Nephron (organoid): Measurements from ENCODE around the gene PALM3.
"Not testable (repeated sequence)": the region's sequence is repeated elsewhere in the genome, so short reads cannot be mapped to it uniquely, and the experiment has no call there.

Experiments
- H3K27ac Mint-ChIP-seq, 3 experiments: 2 replicates each; pipeline ENCODE4 v1.8.0; 2020; ENCODE audit warnings: mixed read lengths in 3 of 3, mild to moderate bottlenecking in 2 of 3, moderate library complexity in 1 of 3
- H3K27me3 Mint-ChIP-seq: 2 replicates; pipeline ENCODE4 v1.8.0; 2021; ENCODE audit warnings: low read depth, mild to moderate bottlenecking, moderate library complexity, mixed read lengths
- H3K36me3 Mint-ChIP-seq: 2 replicates; pipeline ENCODE4 v1.8.0; 2020; ENCODE audit warnings: low read depth, mixed read lengths
- H3K4me1 Mint-ChIP-seq: 2 replicates; pipeline ENCODE4 v1.8.0; 2020; ENCODE audit warnings: mixed read lengths
- H3K4me3 Mint-ChIP-seq, 3 experiments: 2 replicates each; pipeline ENCODE4 v1.8.0; 2020; ENCODE audit warnings: mild to moderate bottlenecking in 3 of 3, mixed read lengths in 3 of 3, moderate library complexity in 2 of 3
- H3K9me3 Mint-ChIP-seq: 2 replicates; pipeline ENCODE4 v1.8.0; 2020; ENCODE audit warnings: mixed read lengths
- TF ChIP-seq, protein P1 (sequence below), 3 experiments: fragments of 200-600 bp; sonication (generic); IDR thresholded peaks; one replicate each; pipeline ENCODE4 v1.5.0; 2021; ENCODE audit warnings: antibody characterized with exemption in 3 of 3; ENCODE audit not compliant: unreplicated experiment in 3 of 3

PALM3 gene

DNA sequence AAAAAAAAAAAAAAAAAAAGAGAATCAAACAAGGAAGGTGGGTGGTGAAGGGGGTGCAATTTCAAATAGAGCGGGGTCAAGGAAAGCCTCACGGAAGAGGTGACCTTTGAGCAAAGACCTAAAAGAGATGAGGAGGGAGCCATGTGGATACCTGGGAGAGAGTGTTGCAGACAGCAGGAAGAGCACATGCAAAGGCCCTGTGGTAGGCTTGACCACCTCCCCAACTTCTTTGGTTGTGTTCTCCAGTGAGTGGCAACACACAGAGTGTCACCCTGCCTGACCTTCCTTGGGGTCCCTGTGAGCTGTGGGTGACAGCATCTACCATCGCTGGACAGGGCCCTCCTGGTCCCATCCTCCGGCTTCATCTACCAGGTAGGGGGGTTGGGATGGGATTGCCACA lies 11.4 kb downstream of the PALM3 start:
- Mint-ChIP-seq H3K4me3 (no peak overlapping the region), H3K9me3 (peaks cover 3% of the 10 kb centered on the region), H3K4me1 (no peaks in the 10 kb centered on the region), H3K27me3 (peaks cover 8% of the 10 kb centered on the region), H3K36me3 (peaks cover 18% of the 10 kb centered on the region), H3K27ac (no peak overlapping the region)
- TF ChIP-seq, protein P1, sequence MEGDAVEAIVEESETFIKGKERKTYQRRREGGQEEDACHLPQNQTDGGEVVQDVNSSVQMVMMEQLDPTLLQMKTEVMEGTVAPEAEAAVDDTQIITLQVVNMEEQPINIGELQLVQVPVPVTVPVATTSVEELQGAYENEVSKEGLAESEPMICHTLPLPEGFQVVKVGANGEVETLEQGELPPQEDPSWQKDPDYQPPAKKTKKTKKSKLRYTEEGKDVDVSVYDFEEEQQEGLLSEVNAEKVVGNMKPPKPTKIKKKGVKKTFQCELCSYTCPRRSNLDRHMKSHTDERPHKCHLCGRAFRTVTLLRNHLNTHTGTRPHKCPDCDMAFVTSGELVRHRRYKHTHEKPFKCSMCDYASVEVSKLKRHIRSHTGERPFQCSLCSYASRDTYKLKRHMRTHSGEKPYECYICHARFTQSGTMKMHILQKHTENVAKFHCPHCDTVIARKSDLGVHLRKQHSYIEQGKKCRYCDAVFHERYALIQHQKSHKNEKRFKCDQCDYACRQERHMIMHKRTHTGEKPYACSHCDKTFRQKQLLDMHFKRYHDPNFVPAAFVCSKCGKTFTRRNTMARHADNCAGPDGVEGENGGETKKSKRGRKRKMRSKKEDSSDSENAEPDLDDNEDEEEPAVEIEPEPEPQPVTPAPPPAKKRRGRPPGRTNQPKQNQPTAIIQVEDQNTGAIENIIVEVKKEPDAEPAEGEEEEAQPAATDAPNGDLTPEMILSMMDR (IDR thresholded peaks at IDR 0.05; ENCODE audit: unreplicated experiment in 3 of 3), result no peak

GRCh38 chr19:14048443-14049153 lies 13.3 kb downstream of the PALM3 start:
- TF ChIP-seq, protein P1 (IDR thresholded peaks at IDR 0.05; ENCODE audit: unreplicated experiment in 3 of 3), result peak; percentile 54 to 65 (median 64)
- H3K9me3 Mint-ChIP-seq, result peaks cover 3% of the 10 kb centered on the region
- H3K27ac Mint-ChIP-seq, result no peak overlapping the region
- H3K36me3 Mint-ChIP-seq, result peaks cover 9% of the 10 kb centered on the region
- H3K4me3 Mint-ChIP-seq, result no peak overlapping the region
- H3K27me3 Mint-ChIP-seq, result peaks cover 3% of the 10 kb centered on the region
- H3K4me1 Mint-ChIP-seq, result no peaks in the 10 kb centered on the region

GRCh38 chr19:14047866-14048265 lies 14.0 kb downstream of the PALM3 start:
- H3K36me3 Mint-ChIP-seq, result peaks cover 13% of the 10 kb centered on the region
- H3K9me3 Mint-ChIP-seq, H3K27ac Mint-ChIP-seq, H3K4me3 Mint-ChIP-seq, H3K4me1 Mint-ChIP-seq, H3K27me3 Mint-ChIP-seq: not testable (repeated sequence)

DNA sequence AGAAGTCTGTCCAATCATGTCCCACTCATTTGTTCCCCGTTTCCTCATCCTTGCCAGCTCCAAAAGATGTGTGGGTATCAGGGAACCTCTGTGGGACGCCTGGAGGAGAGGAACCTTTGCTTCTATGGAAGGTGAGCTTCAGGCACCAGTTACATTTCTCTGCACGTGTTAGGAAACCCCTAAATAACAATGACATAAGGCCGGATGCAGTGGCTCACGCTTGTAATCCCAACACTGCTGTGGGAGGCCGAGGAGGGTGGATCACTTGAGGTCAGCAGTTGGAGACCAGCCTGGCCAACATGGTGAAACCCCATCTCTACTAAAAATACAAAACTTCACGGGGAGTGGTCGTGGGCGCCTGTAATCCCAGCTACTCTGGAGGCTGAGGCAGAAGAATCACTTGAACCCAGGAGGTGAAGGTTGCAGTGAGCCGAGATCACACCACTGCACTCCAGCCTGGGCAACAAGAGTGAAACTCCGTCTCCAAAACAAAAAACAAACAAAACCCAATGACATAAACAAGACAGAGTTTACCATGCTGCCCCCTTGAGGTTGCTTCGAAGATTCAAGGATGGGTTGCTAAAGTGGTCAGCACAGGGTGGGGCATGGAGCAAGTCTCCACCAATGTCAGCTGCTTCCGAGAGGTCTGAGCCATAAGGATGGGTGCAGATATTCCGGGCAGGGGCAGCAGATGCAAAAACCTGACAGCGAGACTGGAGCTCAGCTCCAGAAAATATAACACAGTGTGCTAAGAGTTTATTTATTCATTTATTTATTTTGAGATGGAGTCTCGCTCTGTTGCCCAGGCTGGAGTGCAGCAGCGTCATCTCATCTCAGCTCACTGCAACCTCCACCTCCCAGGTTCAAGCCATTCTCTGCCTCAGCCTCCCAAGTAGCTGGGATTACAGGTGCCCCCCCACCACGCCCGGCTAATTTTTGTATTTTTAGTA lies 18.9 kb downstream of the PALM3 start:
- not testable (repeated sequence) for H3K4me3 Mint-ChIP-seq, H3K36me3 Mint-ChIP-seq, H3K27me3 Mint-ChIP-seq, H3K4me1 Mint-ChIP-seq, H3K9me3 Mint-ChIP-seq
- TF ChIP-seq, protein P1 (IDR thresholded peaks at IDR 0.05; ENCODE audit: unreplicated experiment in 3 of 3), result peak; percentile 47 to 58 (median 57)
- H3K27ac Mint-ChIP-seq, result peak overlapping the region in 1 of 3 experiments; percentile 60

GRCh38 chr19:14039181-14039580 lies 22.7 kb downstream of the PALM3 start:
- peaks cover 7% of the 10 kb centered on the region for H3K4me1 Mint-ChIP-seq
- no peak overlapping the region for H3K4me3 Mint-ChIP-seq
- TF ChIP-seq, protein P1 (IDR thresholded peaks at IDR 0.05; ENCODE audit: unreplicated experiment in 3 of 3), result no peak
- no peak overlapping the region for H3K27ac Mint-ChIP-seq
- peaks cover 6% of the 10 kb centered on the region for H3K27me3 Mint-ChIP-seq
- no peaks in the 10 kb centered on the region for H3K9me3 Mint-ChIP-seq
- peaks cover 3% of the 10 kb centered on the region for H3K36me3 Mint-ChIP-seq

GRCh38 chr19:14035706-14036105 lies 26.2 kb downstream of the PALM3 start:
- no peak overlapping the region for H3K27ac Mint-ChIP-seq
- H3K9me3 Mint-ChIP-seq, result no peaks in the 10 kb centered on the region
- H3K36me3 Mint-ChIP-seq, result no peaks in the 10 kb centered on the region
- H3K27me3 Mint-ChIP-seq, result peaks cover 18% of the 10 kb centered on the region
- no peak overlapping the region for H3K4me3 Mint-ChIP-seq
- TF ChIP-seq, protein P1 (IDR thresholded peaks at IDR 0.05; ENCODE audit: unreplicated experiment in 3 of 3), result no peak
- H3K4me1 Mint-ChIP-seq, result no peaks in the 10 kb centered on the region

GRCh38 chr19:14035159-14035558 lies 26.7 kb downstream of the PALM3 start:
- not testable (repeated sequence) for H3K4me1 Mint-ChIP-seq, H3K27ac Mint-ChIP-seq, H3K9me3 Mint-ChIP-seq, H3K36me3 Mint-ChIP-seq, H3K4me3 Mint-ChIP-seq
- peaks cover 20% of the 10 kb centered on the region for H3K27me3 Mint-ChIP-seq
